Activated CD8-positive, alpha-beta memory T cell treated with anti-CD3 and anti-CD28 coated beads for 24 hours (primary cell): ENCODE results near the gene HS6ST1.
A peak's percentile ranks its signal among the peaks of the same experiment; 100 is the strongest.
"Not testable (repeated sequence)": the region's sequence is repeated elsewhere in the genome, so short reads cannot be mapped to it uniquely, and the experiment has no call there.

Experiments used
- DNase-seq: peaks from one replicate; pipeline ENCODE4 v3.0.0-alpha.2; 2020

HS6ST1 gene

GRCh38 chr2:128321784-128322714 is 3.4 kb upstream of the HS6ST1 start:
- DNase-seq, result peak; percentile 93

GRCh38 chr2:128320906-128321771 is 2.5 kb upstream of the HS6ST1 start:
- peak; percentile 61 for DNase-seq

DNA sequence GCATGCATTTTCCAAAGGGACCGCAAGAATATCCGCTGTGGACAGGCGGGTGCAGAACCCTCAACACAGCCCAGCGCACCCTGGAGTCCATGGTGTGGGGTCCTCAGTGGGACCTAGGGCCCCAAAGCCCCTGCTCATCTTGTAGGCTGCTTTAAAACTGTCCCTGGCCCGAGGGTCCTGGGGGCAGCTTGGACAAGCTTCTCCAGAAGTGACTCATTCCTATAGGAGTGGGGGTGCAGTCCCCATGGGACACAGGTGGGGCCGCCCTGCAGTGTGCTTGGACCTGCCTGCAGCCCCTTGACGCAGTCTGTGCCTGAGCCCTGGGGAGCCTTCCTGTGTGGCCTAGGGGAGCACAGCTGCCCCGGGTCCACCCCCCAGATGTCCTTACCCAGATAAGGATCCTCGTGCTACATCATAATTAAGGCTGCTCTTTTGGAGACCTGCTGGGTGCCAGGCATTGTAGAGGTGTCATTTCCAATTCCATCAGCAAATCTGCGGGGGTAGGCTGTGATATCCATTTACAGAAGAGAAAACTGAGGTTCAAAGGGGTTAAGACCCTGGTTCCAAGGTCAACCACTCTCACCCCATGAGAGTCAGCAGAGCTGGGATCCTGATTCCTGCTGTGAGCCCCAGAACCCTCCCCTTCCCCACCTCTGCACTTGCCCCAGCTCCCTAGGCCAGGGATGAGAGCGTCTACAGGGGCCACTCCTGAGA is 1.7 kb upstream of the HS6ST1 start:
- DNase-seq, result peak; percentile 57

DNA sequence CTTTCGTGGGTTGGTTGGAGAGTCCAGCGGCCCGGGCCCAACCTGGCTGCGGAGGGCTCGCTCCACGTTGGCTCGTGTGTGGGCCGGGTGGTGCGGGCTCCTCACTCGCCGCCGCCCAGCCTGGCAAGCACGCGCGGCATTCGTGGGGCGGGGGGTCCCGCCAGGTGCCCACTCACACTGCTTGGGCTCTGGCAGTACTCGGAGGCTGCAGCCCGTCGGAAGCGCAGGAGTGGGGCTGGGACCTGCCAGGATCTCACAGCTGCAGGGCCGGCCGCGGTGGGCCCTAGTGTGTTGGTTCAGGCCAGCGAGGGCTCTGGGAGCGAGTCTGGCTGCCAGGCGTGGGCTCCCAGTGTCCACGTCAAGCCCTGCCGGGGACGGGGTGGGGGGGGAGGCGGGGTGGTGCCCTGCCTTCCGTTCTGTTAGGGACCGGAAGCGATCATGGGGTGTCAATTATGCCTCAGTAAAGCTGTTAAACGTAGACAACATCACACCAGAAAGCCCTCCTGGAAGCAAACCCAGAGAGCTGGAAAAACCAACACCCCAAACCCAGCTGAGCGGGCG is 1.0 kb upstream of the HS6ST1 start:
- DNase-seq, result no peak

DNA sequence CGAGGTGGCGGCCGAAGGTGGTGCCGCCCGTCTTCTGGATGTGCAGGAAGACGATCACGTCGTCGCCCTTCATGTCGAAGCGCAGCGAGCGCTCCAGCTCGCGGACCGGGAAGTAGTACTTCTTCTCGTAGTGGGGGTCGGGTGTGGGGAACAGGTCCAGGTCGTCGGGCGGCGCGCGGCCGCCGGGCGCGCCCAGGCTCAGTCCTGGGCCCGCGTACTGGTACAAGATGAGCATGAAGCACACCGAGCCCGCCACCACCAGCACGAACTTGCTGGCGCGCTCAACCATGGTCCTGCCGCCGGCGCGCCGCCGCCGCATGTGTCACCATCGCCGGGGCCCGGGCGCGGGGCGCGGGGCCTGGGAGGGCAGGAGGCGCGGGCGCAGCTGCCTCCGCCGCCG is 423 bp downstream of the HS6ST1 start:
- peak; percentile 73 for DNase-seq

GRCh38 chr2:128317899-128318225 is 806 bp downstream of the HS6ST1 start:
- DNase-seq, result not testable (repeated sequence)

DNA sequence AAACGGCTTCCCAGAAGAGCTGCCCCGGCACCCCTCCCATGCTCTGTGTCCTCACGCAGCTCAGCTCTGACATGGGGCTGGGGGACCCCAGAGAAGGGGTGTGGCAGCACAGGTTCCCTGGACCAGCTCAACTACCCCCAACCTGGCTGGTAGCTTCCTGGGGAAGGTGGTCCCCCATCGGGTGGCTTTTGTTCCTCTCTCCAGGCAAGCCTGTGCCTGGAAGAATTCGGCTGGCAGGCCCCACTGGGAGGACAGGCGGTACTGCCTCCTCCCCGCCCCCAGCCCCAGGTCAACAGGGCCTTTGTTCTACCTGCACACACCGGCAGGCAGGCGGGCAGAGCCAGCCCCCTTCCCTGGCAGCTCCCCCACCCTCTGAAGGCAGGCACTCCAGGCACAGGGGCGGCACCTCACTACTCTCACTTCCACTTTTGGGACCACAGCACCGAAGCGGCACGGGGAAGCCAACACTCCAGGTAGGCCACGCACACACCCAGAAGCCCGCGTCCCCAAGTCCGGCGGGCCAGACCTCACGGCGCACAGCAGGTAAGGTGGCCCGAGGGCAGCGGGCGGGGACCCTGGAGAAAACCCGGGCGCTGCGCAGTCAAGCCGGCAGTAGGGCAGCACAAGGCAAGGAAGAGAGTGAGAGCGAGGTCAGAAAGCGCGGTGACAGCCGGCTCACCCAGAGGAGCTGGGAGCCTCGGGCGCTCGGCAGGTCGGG is 1.3 kb downstream of the HS6ST1 start:
- DNase-seq, result peak; percentile 74

DNA sequence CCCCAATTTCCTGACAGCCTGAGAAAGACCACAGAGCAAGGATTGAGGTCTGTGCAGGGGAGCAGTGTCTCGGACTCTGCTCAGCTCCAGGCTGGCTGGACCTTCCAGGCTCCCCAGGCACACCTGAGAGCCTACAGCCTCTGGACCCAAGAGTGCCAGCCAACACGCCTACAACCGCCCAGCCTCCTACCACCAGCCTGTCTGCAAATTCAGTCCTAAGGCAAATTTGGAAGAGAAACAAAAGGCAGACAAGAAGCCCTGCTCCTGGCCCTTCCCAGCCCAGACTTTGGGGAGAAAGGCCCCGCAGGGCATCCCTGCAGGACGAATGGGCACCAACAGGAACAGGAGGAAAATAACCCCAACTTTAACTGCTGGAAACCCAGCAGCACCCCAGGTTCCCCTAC is 1.9 kb downstream of the HS6ST1 start:
- DNase-seq, result peak; percentile 58

DNA sequence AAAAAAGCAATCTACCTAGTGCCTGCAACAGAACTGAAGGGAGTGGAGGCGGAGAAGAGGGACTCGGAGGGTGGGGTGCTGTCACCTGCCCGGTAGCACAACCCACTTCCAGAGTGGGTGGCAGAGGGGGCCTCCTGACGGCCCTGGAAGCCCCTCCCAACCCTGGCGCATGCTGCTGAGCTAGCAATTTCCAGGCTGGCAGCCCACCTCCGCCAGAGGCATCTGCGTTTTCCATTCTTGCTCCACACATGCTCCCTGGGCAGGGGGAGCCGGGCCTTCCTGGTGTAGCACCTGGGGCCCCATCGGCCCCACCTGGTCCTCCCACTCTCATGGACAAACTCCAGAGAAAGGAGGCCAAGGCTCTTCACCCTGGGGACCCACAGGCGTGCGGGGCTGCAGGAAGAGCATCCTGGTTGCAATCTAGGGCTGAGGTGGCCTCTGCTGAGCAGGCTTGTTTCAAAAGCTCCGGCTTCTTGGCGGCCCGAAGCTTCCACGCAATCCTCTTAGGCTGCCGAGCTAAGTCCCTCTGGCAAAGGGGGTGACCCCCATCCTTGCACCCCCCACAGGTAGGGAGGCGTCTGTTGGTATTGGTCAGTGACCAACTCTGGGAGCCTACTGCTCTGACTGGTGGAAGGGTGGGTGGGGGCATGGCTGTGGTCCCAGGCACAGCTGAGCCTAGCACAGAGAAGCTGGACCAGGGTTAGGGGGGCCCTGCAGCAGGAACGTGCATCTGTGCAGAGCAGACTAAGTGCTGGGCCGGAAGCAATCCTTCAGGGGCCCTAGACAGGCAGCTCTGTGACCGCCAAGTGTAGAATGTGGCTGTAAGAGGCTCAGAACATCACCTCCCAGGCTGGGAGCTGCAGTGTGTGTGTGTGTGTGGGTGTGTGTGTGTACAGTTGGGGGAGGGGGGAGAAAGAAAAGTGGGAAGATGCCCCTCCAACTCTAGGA is 2.6 kb downstream of the HS6ST1 start:
- peak; percentile 56 for DNase-seq

DNA sequence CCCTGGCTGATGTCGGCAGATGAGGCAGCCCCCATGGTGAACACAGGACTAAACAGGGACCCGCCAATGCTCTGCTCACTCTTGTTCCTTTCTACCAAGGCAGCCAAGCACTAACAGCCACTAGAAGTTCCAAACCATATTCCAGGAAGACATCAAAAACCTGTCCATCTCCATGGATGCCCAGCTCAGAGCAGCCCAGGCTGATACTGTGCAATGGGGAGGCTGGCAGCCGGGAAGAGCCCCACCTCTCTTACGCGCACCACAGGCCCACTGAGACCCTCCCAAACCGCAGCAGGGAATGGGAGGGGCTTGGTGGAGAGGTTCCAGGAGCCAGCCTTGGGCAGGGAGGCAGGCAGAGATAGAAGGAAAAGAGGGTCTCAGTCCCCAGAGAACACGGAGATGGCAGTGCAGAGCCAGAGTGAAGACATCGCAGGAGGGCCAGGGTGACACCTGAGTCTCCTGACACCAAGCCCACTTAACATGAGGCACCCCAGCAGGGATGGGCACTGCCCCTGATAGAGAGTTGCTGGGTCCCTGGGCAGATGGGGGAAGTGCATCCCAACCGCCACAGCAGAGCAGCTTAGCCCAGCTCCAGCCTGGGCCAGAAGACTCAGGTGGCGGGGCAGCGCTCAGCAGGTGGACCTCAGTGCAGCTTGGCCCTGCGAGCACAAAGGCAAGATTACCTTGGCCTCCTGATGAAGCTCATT is 3.4 kb downstream of the HS6ST1 start:
- DNase-seq, result peak; percentile 56

DNA sequence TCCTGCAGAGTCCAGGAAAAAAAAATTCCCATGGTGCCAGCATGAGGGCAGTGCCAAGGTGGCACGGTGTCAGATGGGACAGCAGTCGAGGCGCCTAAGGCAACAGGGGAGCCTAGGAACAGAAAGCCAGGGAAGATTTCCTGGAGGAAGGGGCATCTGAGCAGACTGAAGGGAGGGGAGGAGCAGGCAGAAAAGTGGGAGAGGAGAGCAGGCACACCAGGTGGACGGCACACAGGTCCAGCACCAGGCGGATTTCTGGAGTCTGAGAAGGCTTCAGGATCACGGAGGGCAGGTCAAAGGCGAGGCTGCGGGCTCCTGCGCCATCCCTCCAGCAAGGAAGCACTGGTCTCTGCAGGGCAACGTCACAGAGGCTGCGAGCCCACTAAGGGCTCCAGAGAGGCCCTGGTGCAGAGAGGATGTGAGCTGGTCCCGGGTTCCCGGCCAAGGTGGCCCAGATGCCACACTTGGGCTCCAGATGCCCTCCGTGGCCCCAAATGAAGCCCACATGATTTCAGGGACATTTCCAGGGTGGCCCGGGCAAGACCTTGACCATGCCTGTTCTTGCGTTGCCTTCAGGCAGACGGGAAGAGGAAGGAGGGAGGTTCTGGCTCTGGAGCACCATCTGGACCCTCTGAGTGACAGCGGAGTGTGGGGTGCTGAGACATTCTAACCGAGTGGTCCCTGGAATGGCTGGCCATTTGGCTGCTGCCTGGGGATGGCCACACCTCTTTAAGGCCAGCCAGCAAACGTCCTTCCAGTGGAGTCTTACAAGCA is 4.1 kb downstream of the HS6ST1 start:
- DNase-seq, result peak; percentile 55

DNA sequence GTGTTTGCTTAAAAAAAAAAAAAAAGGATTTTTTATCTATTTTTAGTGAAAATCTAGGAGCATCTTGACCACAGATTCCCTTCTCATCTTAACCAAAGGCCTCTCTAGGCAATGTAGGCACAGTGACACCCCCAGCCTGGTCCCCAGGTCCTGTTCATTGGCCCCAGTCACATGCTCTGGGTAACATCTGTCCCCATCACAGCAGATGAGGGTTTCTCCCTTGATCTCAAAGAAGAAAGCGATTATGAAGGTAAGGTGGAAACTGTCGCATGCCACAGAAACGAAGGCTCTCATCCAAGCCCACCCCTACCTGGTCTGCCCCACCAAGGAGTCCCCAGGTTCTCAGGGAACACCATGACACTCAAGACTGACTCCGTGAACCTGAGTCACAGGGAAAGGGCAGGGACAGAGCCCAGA is 4.7 kb downstream of the HS6ST1 start:
- DNase-seq, result peak; percentile 55

DNA sequence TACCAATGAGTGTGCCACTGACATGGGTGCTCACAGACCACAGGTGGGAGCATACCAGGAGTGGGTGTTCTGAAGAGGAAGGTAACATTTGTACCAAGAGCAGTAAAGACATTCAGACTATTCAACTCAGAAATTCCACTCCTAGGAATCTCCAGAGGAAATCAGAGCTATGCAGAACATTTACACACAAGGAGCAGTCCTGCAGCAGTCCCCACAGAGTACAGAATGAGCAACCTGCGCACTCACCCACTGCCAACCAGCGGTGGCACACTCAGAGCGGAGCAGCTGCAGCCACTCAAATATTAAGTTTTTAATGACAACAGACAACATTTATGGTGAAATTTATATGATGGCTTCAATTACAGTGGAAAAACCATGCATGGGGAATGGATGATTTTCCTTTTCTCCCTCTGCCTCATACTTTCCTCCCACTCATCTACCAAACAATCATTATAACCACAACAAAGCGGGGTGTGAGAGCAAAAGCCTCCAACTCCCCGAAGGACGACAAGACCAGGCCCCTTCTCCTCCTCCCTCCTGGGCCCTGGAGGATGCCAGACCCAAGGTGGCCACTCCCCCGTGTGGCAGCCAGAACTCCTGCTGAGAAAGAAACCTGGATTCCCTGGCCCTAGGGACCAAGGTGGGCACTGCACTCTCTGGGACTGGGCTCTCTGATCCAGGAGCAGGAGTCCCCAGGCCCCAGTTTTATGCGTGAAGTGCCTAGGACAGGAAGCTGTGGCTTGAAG is 5.4 kb downstream of the HS6ST1 start:
- peak; percentile 55 for DNase-seq

DNA sequence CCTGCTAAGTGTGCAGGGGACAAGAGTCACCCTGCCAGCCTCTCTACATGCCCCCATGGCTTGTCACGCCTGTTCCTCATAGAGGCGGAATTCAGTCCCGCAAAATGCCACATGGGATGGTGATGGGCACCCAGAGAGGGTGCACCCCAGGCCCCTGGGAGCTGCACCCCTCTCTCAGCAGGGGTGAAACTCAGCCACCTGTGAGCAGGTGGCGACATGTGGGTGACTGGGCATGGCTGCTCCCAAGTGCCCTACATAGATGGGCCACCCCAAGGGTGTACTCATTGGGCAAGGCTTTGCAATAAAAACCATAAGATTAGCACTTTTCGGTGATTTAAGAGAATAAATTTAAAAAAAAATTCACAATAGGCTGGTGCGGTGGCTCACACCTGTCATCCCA is 6.3 kb downstream of the HS6ST1 start:
- DNase-seq, result peak; percentile 35

DNA sequence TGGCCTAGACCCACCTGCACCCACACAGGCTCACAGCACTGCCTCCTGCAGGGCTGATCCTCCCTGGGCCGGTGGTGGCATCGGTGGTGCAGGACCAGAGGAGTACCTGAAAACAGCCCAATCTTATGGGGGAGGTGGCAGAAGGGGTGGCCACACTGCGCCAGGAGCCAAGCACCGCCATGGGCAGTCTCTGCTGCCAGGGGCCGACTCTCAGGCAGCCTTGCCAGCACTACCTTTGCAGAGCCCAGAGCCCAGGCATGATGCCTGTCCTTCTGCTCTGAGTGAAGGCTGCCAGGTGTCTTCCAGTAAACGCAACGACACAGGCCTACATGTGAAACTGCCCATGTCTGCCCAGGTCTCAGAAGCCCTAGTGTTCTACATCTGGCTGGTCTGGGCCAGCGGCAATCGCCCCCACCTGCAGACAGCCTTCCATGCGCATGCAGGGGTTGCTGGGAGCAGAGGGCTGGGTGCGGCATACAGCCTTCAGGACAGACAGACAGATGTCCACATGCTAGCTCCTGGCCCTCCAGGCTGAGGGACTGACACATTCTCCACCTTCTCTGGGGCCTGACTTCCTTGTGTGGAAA is 6.8 kb downstream of the HS6ST1 start:
- peak; percentile 54 for DNase-seq

DNA sequence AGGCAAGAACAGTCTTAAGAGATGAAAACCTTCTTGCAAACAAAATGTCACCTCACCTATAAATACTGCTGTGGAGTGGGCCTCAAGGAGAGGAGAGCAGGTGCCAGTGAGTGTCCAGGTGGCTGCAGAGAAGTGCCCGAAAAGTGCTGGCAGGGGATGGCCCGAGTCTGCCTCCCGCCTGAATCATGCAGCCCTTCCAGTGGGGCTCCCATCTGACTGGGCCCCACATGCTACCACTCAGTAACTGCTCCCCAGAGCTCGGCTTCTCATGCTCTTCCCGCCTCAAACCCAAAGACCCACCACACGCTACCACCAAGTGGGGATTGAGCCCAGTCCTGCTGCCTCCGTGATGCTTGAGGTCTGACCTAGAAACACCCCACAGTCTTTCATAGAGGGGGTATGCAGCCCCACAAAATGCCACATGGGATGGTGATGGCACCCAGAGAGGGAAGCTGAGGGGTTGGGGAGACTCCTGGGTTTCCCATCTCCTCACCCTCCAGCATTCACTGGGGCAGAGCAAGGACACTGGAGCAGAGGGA is 7.4 kb downstream of the HS6ST1 start:
- peak; percentile 47 for DNase-seq

- peak; percentile 52 for DNase-seq
These were observed 7.9 kb downstream of the HS6ST1 start for GRCh38 chr2:128310761-128311160.
